Measurements from ENCODE around the gene CLN3. TPM values are rescaled to one million over a fixed set of nuclear protein-coding genes. Genes with fewer than 3 reads are reported as not detected.
A peak's percentile ranks its signal among the peaks of the same experiment; 100 is the strongest.

CLN3 gene
- total and polyA plus RNA-seq, 9 of the 15 experiments (the other 6 are each of a cell fraction or from before 2014, with no cell fraction given), result 2.5 to 27.1 (median 11.6) TPM

DNA sequence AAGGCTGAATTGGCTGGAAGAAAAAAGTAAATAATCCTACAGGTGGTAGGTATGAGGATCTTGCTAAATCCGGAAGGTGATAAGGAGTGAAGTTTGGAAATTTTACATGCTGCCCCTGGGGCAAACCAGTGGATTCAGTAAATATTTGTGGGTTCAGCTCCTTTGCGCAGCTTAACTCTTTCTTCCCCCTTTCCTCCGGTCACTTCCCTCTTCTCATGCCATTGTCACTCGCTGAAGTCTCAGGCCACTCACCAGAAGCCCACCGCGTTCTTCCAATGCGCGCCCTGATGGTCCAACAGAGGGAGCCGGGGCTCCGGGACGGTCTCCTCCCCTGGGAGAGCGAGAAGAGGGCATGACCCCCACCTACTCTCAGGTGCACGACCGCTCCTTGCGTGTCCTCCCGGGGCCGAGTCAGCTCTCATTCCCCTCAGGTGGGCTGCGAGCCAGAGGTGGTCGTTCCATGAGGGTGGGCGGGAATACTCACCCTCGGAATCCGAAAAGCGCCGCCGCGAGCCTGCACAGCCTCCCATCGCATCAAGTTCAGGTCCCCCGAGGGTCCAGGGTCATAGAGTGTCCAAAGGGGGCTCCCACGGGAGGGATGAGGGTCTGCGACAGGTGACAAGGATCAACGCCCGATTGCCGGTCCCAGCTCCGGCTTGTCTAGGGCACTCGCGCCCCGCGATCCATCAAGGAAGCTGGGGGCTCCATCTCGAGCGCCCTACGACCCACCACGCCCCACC is 474 bp downstream of the CLN3 start (continued):
- TF ChIP-seq RHOXF2B (CRISPR knock-in tag; conservative IDR thresholded peaks at IDR 0.05) (no peak), KAT8 (IDR thresholded peaks at IDR 0.05; ENCODE audit: low read depth) (no peak), SIN3A (IDR thresholded peaks at IDR 0.05; ENCODE audit: borderline replicate concordance in 2 of 2, control insufficient read depth in 1 of 2, low read depth in 2 of 2, low read length in 2 of 2) (peak in 1 of 2 experiments; percentile 50; a peak in 1 of 4 replicates), POLR2B (IDR thresholded peaks at IDR 0.05; ENCODE audit: low read depth, partially characterized antibody) (no peak), ZNF655 (CRISPR knock-in tag; IDR thresholded peaks at IDR 0.05) (no peak), TEAD4 (IDR thresholded peaks at IDR 0.05; ENCODE audit: low read length) (no peak), TEAD4 (CRISPR knock-in tag; IDR thresholded peaks at IDR 0.05; ENCODE audit: borderline replicate concordance) (0 out of 2 replicates have a peak, but pooled peaks have one; percentile 23), ZNF764 (CRISPR knock-in tag; IDR thresholded peaks at IDR 0.05; ENCODE audit: low read depth) (no peak), ARHGAP35 (IDR thresholded peaks at IDR 0.05; ENCODE audit: partially characterized antibody) (no peak), CREB1 (IDR thresholded peaks at IDR 0.05) (no peak), CREB1 (CRISPR knock-in tag; IDR thresholded peaks at IDR 0.05) (0 out of 2 replicates have a peak, but pooled peaks have one; percentile 4), PTBP1 (IDR thresholded peaks at IDR 0.05; ENCODE audit: low read depth, low read length) (no peak), ZKSCAN1 (IDR thresholded peaks at IDR 0.05; ENCODE audit: low read depth, low read length) (no peak), RREB1 (CRISPR knock-in tag; IDR thresholded peaks at IDR 0.05) (0 out of 2 replicates have a peak, but pooled peaks have one; percentile 38)
- TF ChIP-seq, protein P1, sequence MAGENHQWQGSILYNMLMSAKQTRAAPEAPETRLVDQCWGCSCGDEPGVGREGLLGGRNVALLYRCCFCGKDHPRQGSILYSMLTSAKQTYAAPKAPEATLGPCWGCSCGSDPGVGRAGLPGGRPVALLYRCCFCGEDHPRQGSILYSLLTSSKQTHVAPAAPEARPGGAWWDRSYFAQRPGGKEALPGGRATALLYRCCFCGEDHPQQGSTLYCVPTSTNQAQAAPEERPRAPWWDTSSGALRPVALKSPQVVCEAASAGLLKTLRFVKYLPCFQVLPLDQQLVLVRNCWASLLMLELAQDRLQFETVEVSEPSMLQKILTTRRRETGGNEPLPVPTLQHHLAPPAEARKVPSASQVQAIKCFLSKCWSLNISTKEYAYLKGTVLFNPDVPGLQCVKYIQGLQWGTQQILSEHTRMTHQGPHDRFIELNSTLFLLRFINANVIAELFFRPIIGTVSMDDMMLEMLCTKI (IDR thresholded peaks at IDR 0.05; ENCODE audit: partially characterized antibody), result no peak
- TF ChIP-seq, protein P2, sequence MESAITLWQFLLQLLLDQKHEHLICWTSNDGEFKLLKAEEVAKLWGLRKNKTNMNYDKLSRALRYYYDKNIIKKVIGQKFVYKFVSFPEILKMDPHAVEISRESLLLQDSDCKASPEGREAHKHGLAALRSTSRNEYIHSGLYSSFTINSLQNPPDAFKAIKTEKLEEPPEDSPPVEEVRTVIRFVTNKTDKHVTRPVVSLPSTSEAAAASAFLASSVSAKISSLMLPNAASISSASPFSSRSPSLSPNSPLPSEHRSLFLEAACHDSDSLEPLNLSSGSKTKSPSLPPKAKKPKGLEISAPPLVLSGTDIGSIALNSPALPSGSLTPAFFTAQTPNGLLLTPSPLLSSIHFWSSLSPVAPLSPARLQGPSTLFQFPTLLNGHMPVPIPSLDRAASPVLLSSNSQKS (CRISPR knock-in tag; IDR thresholded peaks at IDR 0.05), result no peak
